Measurements from ENCODE around the gene BIN1.

GRCh38 chr2:127098711-127099110 is 8.2 kb downstream of the BIN1 start:
- TF ChIP-seq FOS (IDR thresholded peaks at IDR 0.05; ENCODE audit: low read depth, low read length) = no peak
- TF ChIP-seq CTCF (conservative IDR thresholded peaks at IDR 0.05; ENCODE audit: low read depth, low read length) = no peak

All from IMR-90 (cell line).